ENCODE measurements around the gene SLC24A5. TPM values are rescaled to one million over a fixed set of nuclear protein-coding genes. Genes with fewer than 3 reads are reported as not detected.

SLC24A5 gene
- total RNA-seq, 5 donors from 2014 or later (not counting 1 experiment from before 2014, with no cell fraction given), result not detected

- Histone ChIP-seq H3K27me3 (replicated peaks in 1 of 2; ENCODE audit: control insufficient read depth in 2 of 2, extremely low read depth in 1 of 2, insufficient read depth in 2 of 2, low read length in 1 of 2) (peaks cover 0 to 6% of the 10 kb centered on the region in 2 experiments), H3K4me1 (ENCODE audit: control insufficient read depth in 1 of 2, extremely low read depth in 1 of 2, insufficient read depth in 2 of 2, low read length in 2 of 2) (peaks cover 0 to 9% of the 10 kb centered on the region in 2 experiments), H3K27ac (ENCODE audit: low read length) (no peak overlapping the region), H3K4me3 (ENCODE audit: control insufficient read depth in 1 of 2, extremely low read depth in 1 of 2, low read length in 1 of 2) (peak overlapping the region; percentile 47 to 71), H3K36me3 (ENCODE audit: control insufficient read depth in 2 of 2, extremely low read depth in 1 of 2, insufficient read depth in 1 of 2, low read length in 1 of 2) (no peaks in the 10 kb centered on the region), H3K9me3 (no peaks in the 10 kb centered on the region)
- CTCF ChIA-PET, result interaction anchor here in 1 of 2 donors (0.7 kb wide), 2 partner anchors 18 to 26 kb away, joined by 3 read pairs; no protein-coding TSS in a partner anchor
- DNase-seq (no peak), ATAC-seq (replicated peaks in 1 of 4) (no peak)
- peaks cover 0 to 6% (median 2%) of the 10 kb centered on the region in 3 donors for H3K9me3 Mint-ChIP-seq
- POLR2A ChIA-PET, result interaction anchor here in 1 of 2 donors (0.6 kb wide), 1 partner anchor 154 kb away, joined by 8 read pairs; the partner anchor contains the start of gene DUT
- WGBS (ENCODE audit: insufficient coverage), result no CpG with 5 or more reads among the region's 2 CpGs
- H3K27ac Mint-ChIP-seq, result no peak overlapping the region
- H3K27me3 Mint-ChIP-seq, result peaks cover 5 to 20% of the 10 kb centered on the region in 2 donors
- peaks cover 18 to 20% (median 20%) of the 10 kb centered on the region in 3 donors for H3K4me1 Mint-ChIP-seq
- H3K36me3 Mint-ChIP-seq, result peaks cover 3% of the 10 kb centered on the region
- H3K4me3 Mint-ChIP-seq, result peak overlapping the region; percentile 88 to 90 (median 90)
Measured at GRCh38 chr15:48176957-48177356, 56.2 kb downstream of the SLC24A5 start.

- ATAC-seq (replicated peaks in 1 of 4) (peak; percentile 35 to 69 (median 58)), DNase-seq (peak in 10 of 35 experiments; percentile 1 to 55 (median 4))
- Histone ChIP-seq H3K9me3 (no peaks in the 10 kb centered on the region), H3K27ac (ENCODE audit: low read length) (no peak overlapping the region), H3K27me3 (replicated peaks in 1 of 2; ENCODE audit: control insufficient read depth in 2 of 2, extremely low read depth in 1 of 2, insufficient read depth in 2 of 2, low read length in 1 of 2) (peaks cover 0 to 6% of the 10 kb centered on the region in 2 experiments), H3K4me3 (ENCODE audit: control insufficient read depth in 1 of 2, extremely low read depth in 1 of 2, low read length in 1 of 2) (peak overlapping the region; percentile 47 to 71), H3K36me3 (ENCODE audit: control insufficient read depth in 2 of 2, extremely low read depth in 1 of 2, insufficient read depth in 1 of 2, low read length in 1 of 2) (no peaks in the 10 kb centered on the region), H3K4me1 (ENCODE audit: control insufficient read depth in 1 of 2, extremely low read depth in 1 of 2, insufficient read depth in 2 of 2, low read length in 2 of 2) (peaks cover 0 to 9% of the 10 kb centered on the region in 2 experiments)
- Mint-ChIP-seq H3K4me3 (peak overlapping the region; percentile 88 to 90 (median 90)), H3K27me3 (peaks cover 8 to 23% of the 10 kb centered on the region in 2 donors), H3K27ac (peak overlapping the region; percentile 56 to 68), H3K4me1 (peaks cover 18 to 20% (median 20%) of the 10 kb centered on the region in 3 donors), H3K36me3 (peaks cover 3% of the 10 kb centered on the region), H3K9me3 (peaks cover 0 to 6% (median 2%) of the 10 kb centered on the region in 3 donors)
- ChIA-PET CTCF (interaction anchor here in 1 of 2 donors (0.7 kb wide), 2 partner anchors 18 to 26 kb away, joined by 3 read pairs; no protein-coding TSS in a partner anchor), POLR2A (interaction anchor here in 1 of 2 donors (0.6 kb wide), 1 partner anchor 154 kb away, joined by 8 read pairs; the partner anchor contains the start of gene DUT)
- 9% methylated on average over 6 of the region's 10 CpGs for WGBS (ENCODE audit: insufficient coverage)
Measured at GRCh38 chr15:48177383-48177765, 56.6 kb downstream of the SLC24A5 start.

DNA sequence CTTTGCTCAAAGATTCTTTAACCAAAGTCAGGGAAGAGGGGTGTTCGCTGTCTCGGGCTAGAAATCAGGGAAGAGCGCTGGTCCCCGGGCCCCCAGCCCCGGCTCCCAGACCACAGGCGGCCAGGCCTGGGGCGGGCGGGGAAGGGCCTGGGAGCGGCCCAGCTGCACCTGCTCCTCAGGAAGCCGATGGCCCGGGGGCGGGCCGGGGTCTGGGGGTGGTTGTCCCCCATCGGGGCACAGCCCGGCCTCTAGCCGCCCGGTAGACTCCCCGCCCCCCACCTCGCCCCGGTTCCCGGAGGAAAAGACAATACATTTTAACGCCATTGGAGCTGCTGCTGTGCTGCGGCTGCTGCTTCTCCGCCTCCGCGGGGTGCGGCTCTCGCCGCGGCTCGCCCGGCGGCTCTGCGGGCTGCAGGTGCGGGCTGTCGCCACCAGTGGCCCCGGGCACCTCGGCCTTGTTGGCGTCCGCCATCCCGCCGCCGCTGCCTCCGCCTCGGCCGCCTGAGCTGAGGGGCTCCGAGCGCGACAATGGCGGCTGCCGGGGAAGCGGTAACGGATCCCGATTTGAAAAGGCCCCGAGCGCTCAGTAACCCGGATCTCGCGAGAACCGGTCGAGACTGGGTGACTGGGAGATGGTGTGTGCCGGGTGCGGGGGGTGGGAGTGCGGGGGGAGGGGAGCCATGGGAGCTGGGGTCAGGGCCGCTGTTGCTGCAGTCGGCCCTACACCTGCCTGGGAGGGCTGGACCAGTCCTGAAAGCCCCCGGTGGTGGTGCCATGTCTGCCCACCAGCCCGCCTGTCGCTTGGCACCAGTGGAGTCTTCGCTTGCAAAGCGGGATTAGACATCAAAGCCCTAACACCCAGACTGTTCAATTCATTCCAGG lies 57.2 kb downstream of the SLC24A5 start, which contains the start of gene MYEF2:
MYEF2 (minus strand) TSS at position 530 of the 882 bp plus-strand sequence; CDS start at position 472, 58 bp downstream.
- H3K4me3 ChIP-seq (ENCODE audit: control insufficient read depth in 1 of 2, extremely low read depth in 1 of 2, low read length in 1 of 2), result peak within 1 kb of the TSS; percentile 47 to 71
- peaks cover 18 to 20% (median 20%) of the 10 kb centered on the region in 3 donors for H3K4me1 Mint-ChIP-seq
- no peaks in the 10 kb centered on the region for H3K9me3 ChIP-seq
- POLR2A ChIA-PET, result interaction anchor here in 1 of 2 donors (1.1 kb wide), 1 partner anchor 9 kb away, joined by 3 read pairs; no protein-coding TSS in a partner anchor
- WGBS (ENCODE audit: insufficient coverage), result 5% methylated on average over 67 of the region's 71 CpGs
- peaks cover 12 to 23% of the 10 kb centered on the region in 2 donors for H3K27me3 Mint-ChIP-seq
- peaks cover 0 to 5% (median 0%) of the 10 kb centered on the region in 3 donors for H3K9me3 Mint-ChIP-seq
- peaks cover 0 to 9% of the 10 kb centered on the region in 2 experiments for H3K4me1 ChIP-seq (ENCODE audit: control insufficient read depth in 1 of 2, extremely low read depth in 1 of 2, insufficient read depth in 2 of 2, low read length in 2 of 2)
- H3K27ac ChIP-seq (ENCODE audit: low read length), result no peak within 1 kb of the TSS
- H3K27ac Mint-ChIP-seq, result peak within 1 kb of the TSS; percentile 56 to 68
- peak within 1 kb of the TSS; percentile 88 to 90 (median 90) for H3K4me3 Mint-ChIP-seq
- peaks cover 0 to 6% of the 10 kb centered on the region in 2 experiments for H3K27me3 ChIP-seq (replicated peaks in 1 of 2; ENCODE audit: control insufficient read depth in 2 of 2, extremely low read depth in 1 of 2, insufficient read depth in 2 of 2, low read length in 1 of 2)
- no peaks in the 10 kb centered on the region for H3K36me3 ChIP-seq (ENCODE audit: control insufficient read depth in 2 of 2, extremely low read depth in 1 of 2, insufficient read depth in 1 of 2, low read length in 1 of 2)
- CTCF ChIA-PET, result interaction anchor here in 1 of 2 donors (0.7 kb wide), 2 partner anchors 18 to 25 kb away, joined by 3 read pairs; no protein-coding TSS in a partner anchor
- peaks cover 3% of the 10 kb centered on the region for H3K36me3 Mint-ChIP-seq
- DNase-seq (peak; percentile 26 to 73 (median 59)), ATAC-seq (replicated peaks in 1 of 4) (peak; percentile 74 to 86 (median 83))

DNA sequence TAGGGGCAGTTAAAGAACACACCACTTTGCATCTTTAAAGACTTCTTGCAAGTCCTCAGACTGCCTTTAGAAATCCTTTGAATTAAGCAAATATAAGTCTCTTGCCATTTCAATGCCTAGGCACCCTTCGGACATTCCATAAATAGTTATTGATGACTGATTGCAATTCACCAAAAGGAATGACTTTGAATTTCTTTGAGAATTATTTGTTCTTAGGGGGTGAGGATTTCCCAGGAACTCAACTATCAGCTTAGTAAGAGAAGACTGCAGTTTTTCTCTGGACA lies 57.8 kb downstream of the SLC24A5 start:
- Histone ChIP-seq H3K4me1 (ENCODE audit: control insufficient read depth in 1 of 2, extremely low read depth in 1 of 2, insufficient read depth in 2 of 2, low read length in 2 of 2) (peaks cover 0 to 9% of the 10 kb centered on the region in 2 experiments), H3K27me3 (replicated peaks in 1 of 2; ENCODE audit: control insufficient read depth in 2 of 2, extremely low read depth in 1 of 2, insufficient read depth in 2 of 2, low read length in 1 of 2) (peaks cover 0 to 6% of the 10 kb centered on the region in 2 experiments), H3K36me3 (ENCODE audit: control insufficient read depth in 2 of 2, extremely low read depth in 1 of 2, insufficient read depth in 1 of 2, low read length in 1 of 2) (no peaks in the 10 kb centered on the region), H3K4me3 (ENCODE audit: control insufficient read depth in 1 of 2, extremely low read depth in 1 of 2, low read length in 1 of 2) (peak overlapping the region; percentile 47 to 71), H3K27ac (ENCODE audit: low read length) (no peak overlapping the region), H3K9me3 (no peaks in the 10 kb centered on the region)
- no peaks in the 10 kb centered on the region for H3K9me3 Mint-ChIP-seq
- no peak overlapping the region for H3K27ac Mint-ChIP-seq
- H3K4me3 Mint-ChIP-seq, result peak overlapping the region; percentile 58 to 90 (median 68)
- H3K4me1 Mint-ChIP-seq, result peaks cover 14 to 20% (median 20%) of the 10 kb centered on the region in 3 donors
- H3K27me3 Mint-ChIP-seq, result peaks cover 15 to 23% of the 10 kb centered on the region in 2 donors
- WGBS (ENCODE audit: insufficient coverage), result no CpG with 5 or more reads among the region's 1 CpG
- ChIA-PET POLR2A (interaction anchor here in 1 of 2 donors (1.1 kb wide), 1 partner anchor 9 kb away, joined by 3 read pairs; no protein-coding TSS in a partner anchor), CTCF (no interaction called here)
- DNase-seq, result no peak
- no peak for ATAC-seq (replicated peaks in 1 of 4)
- H3K36me3 Mint-ChIP-seq, result peaks cover 3% of the 10 kb centered on the region

GRCh38 chr15:48182749-48183148 lies 62.0 kb downstream of the SLC24A5 start:
- no peaks in the 10 kb centered on the region for H3K36me3 Mint-ChIP-seq
- H3K4me3 Mint-ChIP-seq, result no peak overlapping the region
- Histone ChIP-seq H3K27ac (ENCODE audit: low read length) (no peak overlapping the region), H3K4me3 (ENCODE audit: control insufficient read depth in 1 of 2, extremely low read depth in 1 of 2, low read length in 1 of 2) (no peak overlapping the region), H3K4me1 (ENCODE audit: control insufficient read depth in 1 of 2, extremely low read depth in 1 of 2, insufficient read depth in 2 of 2, low read length in 2 of 2) (no peaks in the 10 kb centered on the region), H3K27me3 (replicated peaks in 1 of 2; ENCODE audit: control insufficient read depth in 2 of 2, extremely low read depth in 1 of 2, insufficient read depth in 2 of 2, low read length in 1 of 2) (peaks cover 0 to 6% of the 10 kb centered on the region in 2 experiments), H3K9me3 (no peaks in the 10 kb centered on the region), H3K36me3 (ENCODE audit: control insufficient read depth in 2 of 2, extremely low read depth in 1 of 2, insufficient read depth in 1 of 2, low read length in 1 of 2) (no peaks in the 10 kb centered on the region)
- DNase-seq (no peak), ATAC-seq (replicated peaks in 1 of 4) (no peak)
- no peaks in the 10 kb centered on the region for H3K9me3 Mint-ChIP-seq
- 67% methylated on average over 1 of the region's 2 CpGs for WGBS (ENCODE audit: insufficient coverage)
- POLR2A ChIA-PET, result interaction anchor here in 1 of 2 donors (0.6 kb wide), 1 partner anchor 1838 kb away, joined by 3 read pairs; no protein-coding TSS in a partner anchor
- CTCF ChIA-PET, result interaction anchor here in 1 of 2 donors (0.7 kb wide), 1 partner anchor 18 kb away, joined by 3 read pairs; no protein-coding TSS in a partner anchor
- H3K4me1 Mint-ChIP-seq, result peaks cover 0 to 2% (median 0%) of the 10 kb centered on the region in 3 donors
- H3K27me3 Mint-ChIP-seq, result peaks cover 26 to 31% of the 10 kb centered on the region in 2 donors
- no peak overlapping the region for H3K27ac Mint-ChIP-seq

- H3K4me3 ChIP-seq (ENCODE audit: control insufficient read depth in 1 of 2, extremely low read depth in 1 of 2, low read length in 1 of 2), result no peak overlapping the region
- H3K4me1 ChIP-seq (ENCODE audit: control insufficient read depth in 1 of 2, extremely low read depth in 1 of 2, insufficient read depth in 2 of 2, low read length in 2 of 2), result no peaks in the 10 kb centered on the region
- Mint-ChIP-seq H3K36me3 (no peaks in the 10 kb centered on the region), H3K27me3 (peaks cover 21 to 32% of the 10 kb centered on the region in 2 donors), H3K27ac (no peak overlapping the region), H3K4me1 (no peaks in the 10 kb centered on the region), H3K9me3 (peaks cover 0 to 2% (median 1%) of the 10 kb centered on the region in 3 donors), H3K4me3 (no peak overlapping the region)
- no peaks in the 10 kb centered on the region for H3K27me3 ChIP-seq (replicated peaks in 1 of 2; ENCODE audit: control insufficient read depth in 2 of 2, extremely low read depth in 1 of 2, insufficient read depth in 2 of 2, low read length in 1 of 2)
- no peak overlapping the region for H3K27ac ChIP-seq (ENCODE audit: low read length)
- ChIA-PET CTCF (no interaction called here), POLR2A (no interaction called here)
- H3K9me3 ChIP-seq, result no peaks in the 10 kb centered on the region
- WGBS (ENCODE audit: insufficient coverage), result no CpG with 5 or more reads among the region's 3 CpGs
- ATAC-seq (replicated peaks in 1 of 4) (no peak), DNase-seq (no peak)
- no peaks in the 10 kb centered on the region for H3K36me3 ChIP-seq (ENCODE audit: control insufficient read depth in 2 of 2, extremely low read depth in 1 of 2, insufficient read depth in 1 of 2, low read length in 1 of 2)
Measured at GRCh38 chr15:48185529-48185928, 64.7 kb downstream of the SLC24A5 start.

Data from T-cell (primary cell).